ENCODE measurements around the gene IFNL2.
"Not testable (repeated sequence)": the region's sequence is repeated elsewhere in the genome, so short reads cannot be mapped to it uniquely, and the experiment has no call there.

Gene IFNL2

DNA sequence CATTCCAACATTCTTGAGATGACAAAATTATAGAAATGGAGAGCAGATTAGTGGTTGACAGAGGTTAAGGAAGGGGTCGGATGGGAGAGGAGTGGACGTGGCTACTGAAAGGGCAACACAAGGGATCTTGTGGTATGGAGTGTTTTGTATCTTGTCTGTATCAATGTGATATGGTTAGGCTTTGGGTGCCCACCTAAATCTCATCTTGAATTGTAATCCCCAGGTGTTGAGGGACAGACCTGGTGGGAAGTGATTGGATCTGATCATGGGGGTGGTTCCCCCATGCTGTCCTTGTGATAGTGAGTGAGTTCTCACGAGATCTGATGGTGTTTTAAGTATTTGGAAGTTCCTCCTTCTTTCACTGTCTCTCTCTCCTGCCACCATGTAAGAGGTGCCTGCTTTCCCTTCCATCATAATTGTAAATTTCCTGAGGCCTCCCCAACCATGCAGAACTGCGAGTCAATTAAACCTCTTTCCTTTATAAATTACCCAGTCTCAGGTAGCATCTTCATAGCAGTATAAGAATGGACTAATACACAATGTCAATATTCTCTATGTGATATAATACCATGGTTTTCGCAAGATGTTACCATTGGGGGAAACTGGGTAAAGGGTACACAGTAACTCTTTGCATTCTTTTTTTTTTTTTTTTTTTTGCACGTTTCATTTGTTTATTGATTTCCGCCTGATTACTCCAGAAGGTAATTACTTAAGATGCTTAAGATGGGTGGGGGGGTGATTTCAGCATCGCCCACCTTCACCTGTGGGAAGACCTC is 14.6 kb upstream of the IFNL2 start:
- no peak for DNase-seq (ENCODE audit: low spot score)

DNA sequence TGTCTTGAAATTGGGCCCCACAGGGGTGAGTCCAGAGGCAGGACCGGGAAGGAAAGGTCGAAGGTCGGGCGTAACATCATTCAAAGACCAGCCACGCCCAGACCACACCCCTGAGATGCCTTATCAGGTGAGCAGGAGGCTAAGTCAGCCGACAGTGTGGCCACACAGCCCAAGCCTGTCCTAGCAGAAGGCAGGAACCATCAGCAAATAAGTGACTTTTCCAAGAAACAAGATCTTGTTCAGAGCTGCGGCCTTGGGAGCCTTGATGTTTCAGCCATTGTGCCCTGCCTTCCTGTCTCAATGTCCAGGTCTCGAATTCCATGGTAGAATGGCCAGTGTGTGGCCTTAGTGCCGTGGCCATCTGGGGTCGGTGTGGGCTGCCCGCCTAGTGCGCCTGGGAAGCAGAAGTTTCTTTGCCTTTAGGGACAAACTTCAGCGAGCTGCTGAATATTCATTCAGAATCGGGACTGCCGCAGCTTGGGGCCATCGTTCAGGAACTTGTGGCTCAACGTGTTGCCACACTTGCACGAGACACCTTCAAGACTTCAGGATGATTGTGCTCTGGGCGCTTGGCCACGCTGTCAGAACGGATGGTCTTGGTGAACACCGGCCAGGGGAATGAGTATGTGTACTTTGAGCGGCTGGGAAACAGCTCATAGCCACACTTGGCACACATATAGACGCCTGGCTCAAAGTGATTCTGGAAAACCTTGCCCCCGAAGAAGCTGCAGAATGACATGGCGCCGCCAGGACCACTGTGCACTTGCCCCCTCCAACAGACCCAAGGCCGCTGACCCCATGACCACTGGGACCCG is 13.5 kb upstream of the IFNL2 start:
- DNase-seq (ENCODE audit: low spot score): no peak

DNA sequence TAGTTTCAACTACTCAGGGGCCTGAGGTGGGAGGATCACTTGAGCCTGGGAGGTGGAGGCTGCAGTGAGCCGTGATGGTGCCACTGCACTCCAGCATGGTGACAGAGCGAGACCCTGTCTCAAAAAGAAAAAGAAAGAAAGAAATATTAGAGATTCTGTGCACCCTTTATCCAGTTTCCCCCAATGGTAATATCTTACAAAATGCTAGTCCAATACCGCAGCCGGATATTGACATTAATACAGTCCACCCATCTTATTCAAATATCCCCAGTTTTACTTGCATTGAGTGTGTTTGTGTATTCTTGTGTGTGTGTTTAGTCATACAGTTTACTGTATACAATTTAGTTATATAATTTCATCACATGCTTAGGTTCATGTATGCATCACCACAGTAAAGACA is 11.0 kb upstream of the IFNL2 start:
- no peak for DNase-seq (ENCODE audit: low spot score)

DNA sequence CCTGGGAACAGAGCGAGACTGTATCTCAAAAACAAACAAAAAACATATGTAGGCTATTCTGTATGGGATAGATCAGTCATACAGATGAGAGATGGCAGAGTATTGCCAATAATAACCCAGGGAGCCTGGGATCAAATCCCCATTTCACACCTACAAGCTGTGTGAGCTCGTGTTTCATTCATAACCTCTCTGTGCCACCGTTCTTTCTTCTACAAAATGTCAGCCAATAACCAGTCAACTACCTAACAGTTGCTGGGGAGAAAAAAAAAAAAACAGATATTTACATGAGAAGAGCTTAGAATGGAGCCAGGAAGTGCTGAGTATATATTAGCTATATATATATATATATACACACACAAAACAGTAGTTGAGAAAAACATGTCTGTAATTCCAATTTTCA is 6.5 kb upstream of the IFNL2 start:
- DNase-seq (ENCODE audit: low spot score): no peak

DNA sequence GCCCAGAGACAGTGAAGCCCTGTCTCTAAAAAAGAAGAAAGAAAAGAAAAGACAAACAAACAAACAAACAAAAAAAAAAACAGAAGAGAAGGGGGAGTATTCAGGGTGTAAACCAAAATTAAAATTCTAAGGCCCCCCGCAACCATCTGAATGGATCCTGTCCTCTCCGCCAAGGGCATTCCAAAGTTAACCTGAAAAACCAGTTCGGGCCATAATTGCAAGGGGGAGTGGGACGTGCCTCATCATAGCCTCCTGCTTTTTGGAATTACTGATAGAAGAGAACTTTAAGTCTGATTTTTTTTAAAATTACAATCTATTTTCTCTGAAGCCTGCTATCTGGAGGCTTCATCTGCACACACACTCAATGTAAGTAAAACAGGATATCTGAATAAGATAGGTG is 5.7 kb upstream of the IFNL2 start:
- no peak for DNase-seq (ENCODE audit: low spot score)

DNA sequence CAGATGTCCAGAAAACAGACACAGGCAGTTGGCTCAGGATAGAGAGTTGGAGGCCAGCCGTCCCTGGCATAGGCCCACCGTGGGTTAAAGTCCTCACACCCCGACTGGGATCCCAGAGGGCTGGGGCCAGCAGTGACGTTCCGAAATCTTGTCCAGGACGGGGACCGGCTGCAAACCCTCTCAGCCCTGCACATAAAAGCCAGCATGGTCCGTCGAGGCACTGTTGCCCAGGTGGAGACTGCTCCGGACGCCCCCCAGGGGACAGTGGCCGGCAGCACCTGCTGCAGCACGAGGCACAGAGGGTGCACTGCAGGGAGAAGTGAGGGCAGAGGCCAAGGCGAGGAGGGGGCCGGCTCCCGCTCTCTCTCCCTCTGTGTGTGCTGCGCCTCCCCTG is 4.3 kb upstream of the IFNL2 start:
- DNase-seq (ENCODE audit: low spot score): no peak

DNA sequence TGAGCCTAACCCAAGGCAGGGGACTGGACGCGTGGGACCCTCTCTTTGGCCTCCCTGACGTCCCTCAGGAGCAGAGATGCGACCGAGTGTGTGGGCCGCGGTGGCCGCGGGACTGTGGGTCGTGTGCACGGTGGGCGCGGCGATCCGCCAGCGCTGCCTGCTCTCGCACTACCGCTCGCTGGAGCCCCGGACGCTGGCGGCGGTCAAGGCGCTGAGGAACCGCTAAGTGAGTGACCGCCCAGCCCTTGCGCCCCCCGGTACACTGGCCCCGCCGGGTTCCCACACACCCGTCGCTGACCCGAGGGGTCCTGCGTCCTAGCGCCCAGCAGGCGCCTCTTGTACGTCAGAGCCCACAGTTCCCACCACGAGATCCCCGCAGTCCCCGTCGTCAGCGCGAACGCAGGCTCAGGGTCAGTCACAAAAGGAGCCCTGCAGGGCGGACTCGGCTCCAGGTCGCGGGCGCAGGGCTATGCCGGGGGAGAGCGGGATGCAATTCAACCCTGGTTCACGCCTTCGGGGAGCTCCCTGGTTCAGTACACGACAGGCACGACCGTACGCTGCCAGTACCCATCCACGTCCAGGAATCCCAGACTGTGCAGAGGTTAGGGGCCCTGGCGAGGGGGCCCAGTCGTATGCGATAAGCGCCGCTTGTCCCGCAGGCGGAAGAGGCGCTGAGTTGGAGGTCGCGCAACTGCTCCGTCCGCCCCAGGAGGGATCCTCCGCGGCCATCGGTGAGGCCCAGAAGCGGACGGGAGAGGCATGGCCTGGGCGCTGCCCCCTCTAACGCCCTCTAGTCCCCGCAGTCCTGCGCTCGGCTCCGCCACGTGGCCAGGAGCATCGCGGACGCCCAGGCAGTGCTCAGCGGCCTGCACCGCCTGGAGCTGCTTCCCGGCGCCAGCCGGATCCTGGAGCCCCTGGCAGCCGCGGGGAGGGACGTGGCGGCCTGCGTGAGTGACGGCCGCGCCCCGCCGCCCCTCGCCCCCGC is 3.6 kb upstream of the IFNL2 start:
- DNase-seq (ENCODE audit: low spot score): no peak

DNA sequence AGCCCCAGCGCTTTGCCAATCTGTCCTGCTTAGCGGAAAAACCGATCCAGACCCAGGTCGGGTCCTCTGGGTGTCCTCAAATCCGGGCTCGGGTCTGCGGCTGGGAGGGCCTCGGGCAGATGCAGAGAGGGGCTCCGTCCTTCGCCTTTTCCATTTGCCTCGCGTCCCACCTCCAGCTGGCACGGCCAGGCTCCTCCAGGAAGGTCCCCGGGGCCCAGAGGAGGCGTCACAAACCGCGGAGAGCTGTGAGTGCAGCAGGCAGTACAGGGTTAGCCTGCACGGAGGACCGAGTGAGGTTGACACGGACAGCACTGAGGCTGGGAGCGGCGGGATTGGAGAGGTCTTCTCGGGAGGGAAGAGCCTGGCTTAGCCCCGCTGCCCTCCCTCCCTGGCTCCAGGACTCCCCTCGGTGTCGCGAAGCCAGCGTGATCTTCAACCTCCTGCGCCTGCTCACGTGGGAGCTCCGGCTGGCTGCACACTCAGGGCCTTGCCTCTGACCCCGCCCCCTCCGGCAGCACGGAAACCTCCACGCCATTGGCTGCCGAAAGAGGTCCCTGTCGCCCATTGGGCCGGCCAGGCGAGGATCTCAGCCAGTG is 2.8 kb upstream of the IFNL2 start:
- no peak for DNase-seq (ENCODE audit: low spot score)

DNA sequence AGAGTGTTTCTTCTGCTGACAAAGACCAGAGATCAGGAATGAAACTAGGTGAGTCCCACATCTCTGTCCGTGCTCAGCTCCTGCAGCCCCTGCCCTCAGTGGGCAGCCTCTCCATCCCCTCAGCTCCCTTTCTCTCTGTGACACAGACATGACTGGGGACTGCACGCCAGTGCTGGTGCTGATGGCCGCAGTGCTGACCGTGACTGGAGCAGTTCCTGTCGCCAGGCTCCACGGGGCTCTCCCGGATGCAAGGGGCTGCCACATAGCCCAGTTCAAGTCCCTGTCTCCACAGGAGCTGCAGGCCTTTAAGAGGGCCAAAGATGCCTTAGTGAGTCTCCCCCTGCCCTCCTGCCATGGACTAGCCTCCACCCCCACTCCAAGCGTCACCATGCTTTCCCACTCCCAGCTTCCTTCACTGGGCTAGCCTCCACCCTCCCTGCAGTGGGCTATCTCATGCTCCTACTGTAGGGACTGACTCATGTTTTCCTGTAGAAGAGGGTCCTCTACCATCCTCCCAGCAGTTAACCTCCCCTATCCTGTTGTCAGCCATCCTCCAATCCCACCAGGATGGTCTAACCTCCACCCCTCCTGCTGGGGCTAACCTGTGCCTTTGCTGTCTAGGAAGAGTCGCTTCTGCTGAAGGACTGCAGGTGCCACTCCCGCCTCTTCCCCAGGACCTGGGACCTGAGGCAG is 481 bp downstream of the IFNL2 start:
- not testable (repeated sequence) for DNase-seq (ENCODE audit: low spot score)

DNA sequence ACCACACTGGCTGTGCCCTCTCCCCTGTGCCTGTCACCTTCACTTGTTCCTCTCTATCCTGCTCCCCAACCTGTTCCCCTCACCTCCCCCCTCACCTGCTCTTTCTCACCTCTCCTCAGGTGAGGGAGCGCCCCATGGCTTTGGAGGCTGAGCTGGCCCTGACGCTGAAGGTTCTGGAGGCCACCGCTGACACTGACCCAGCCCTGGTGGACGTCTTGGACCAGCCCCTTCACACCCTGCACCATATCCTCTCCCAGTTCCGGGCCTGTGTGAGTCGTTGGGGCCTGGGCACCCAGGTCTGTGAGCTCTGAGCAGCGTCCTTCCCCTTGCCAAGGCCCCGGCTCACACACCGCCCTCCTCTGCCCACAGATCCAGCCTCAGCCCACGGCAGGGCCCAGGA is 1.2 kb downstream of the IFNL2 start:
- not testable (repeated sequence) for DNase-seq (ENCODE audit: low spot score)

DNA sequence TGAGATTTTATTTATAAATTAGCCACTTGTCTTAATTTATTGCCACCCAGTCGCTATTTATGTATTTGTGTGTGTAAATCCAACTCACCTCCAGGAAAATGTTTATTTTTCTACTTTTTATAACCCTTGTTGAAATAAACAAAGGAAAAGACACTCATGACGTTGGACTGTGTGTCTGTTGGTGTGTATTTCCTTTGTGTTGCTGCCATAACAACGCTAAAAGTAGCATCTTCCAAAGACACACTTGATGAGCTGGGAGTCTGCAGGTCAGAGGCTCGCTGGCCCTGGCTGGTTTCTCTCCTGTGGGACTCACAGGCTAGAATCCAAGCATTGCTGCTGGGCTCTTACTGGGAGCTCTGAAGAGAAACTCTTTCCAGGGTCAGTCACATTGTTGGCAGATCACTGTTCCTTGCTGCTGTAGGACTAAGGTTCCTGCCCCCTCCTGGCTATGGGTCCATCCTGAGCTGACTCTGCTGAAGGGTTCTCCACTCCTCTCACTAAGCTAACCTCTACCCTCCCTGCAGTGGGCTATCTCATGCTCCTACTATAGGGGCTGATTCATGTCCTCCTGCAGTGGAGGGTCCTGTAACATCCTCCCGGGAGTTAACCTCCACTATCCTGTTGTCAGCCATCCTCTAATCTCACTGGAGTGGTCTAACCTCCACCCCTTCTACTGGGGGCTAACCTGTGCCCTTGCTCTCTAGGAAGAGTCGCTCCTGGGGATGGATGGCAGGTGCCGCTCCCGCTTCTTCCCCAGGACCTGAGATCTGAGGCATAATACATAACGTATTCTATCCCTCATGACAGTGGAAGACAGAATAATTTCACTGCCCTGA is 2.1 kb downstream of the IFNL2 start:
- no peak for DNase-seq (ENCODE audit: low spot score)

DNA sequence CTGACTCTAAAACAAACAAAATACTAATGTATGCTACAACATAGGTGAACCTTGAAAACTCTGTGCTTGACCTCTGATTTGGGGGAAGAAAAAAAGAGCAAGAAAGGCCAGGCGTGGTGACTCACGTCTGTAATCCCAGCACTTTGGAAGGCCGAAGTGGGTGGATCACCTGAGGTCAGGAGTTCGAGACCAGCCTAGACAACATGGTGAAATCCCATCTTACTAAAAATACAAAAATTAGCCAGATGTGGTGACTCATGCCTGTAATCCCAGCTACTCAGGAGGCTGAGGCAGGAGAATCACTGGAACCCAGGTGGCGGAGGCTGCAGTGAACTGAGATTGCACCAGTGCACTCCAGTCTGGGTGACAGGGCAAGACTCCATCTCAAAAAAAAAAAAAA is 5.7 kb downstream of the IFNL2 start:
- not testable (repeated sequence) for DNase-seq (ENCODE audit: low spot score)

DNA sequence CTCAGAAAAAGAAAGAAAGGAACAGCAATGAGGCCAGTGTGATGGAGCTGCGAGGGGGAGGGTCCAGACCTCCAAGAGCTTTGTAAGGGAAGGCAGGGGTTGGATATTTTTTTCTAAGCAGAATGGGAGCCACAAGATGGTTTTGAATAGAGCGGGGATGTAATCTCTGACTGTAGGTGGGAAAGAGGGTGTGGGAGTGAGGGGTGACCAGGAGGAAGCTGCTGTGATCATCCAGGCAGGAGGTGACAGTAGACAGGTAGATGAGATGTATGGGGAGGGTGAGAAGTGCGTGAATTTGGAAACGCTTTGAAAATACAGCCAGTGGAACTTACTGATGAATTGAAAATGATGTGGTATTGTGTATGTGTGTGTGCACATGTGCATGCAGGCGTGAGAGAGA is 7.4 kb downstream of the IFNL2 start:
- no peak for DNase-seq (ENCODE audit: low spot score)

DNA sequence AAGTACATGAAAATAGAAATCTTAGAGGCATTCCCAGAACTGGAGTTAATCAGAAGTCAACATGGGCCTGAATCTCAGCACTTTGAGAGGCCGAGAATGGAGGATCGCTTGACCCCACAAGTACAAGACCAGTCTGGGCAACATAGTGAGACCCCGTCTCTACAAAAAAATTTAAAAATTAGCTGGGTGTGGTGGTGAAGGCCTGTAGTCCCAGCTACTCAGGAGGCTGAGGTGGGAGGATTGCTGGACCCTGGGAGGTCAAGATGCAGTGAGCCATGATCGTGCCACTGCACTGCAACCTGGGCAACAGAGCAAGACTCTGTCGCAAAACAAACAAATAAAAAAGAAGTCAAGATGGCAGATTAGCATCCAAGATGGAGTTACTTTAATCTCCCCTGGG is 8.5 kb downstream of the IFNL2 start:
- DNase-seq (ENCODE audit: low spot score): no peak

DNA sequence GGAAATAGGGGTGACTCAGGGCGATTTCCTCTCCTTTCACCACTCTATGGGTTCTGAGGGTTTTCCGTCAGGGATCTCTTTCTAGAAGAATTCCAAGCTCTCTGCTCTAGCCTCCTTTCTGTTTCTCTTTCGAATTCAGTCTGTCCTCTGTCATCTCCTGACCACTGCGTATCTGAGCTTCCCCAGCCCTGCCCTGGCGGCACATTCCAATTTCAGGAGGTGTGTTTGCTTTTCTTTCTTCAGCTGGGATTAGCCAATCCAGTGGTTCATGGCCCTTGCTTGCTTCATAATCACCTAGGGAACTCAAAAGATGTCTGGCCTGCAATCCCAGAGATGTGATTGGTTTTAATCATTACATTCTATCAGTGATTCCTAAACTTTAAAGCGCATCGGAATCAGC is 9.4 kb downstream of the IFNL2 start:
- DNase-seq (ENCODE audit: low spot score): no peak

DNA sequence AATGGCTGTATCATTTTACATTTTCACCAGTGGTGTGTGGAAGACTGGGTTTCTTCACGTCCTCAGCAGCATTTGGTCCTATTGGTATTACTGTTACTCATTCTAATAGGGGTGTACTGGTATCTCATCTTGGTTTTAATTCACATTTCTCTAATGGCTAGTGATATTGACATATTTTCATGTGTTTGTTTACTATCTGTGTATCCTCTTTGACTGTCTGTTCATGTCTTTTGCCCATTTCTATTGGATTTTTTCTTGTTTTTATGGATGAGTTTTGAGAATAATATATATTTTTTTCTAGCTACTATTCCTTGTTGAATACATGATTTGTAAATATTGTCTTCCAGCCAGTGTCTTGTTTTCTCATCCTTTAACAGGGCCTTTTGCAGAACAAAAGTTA is 13.8 kb downstream of the IFNL2 start:
- DNase-seq (ENCODE audit: low spot score): no peak

DNA sequence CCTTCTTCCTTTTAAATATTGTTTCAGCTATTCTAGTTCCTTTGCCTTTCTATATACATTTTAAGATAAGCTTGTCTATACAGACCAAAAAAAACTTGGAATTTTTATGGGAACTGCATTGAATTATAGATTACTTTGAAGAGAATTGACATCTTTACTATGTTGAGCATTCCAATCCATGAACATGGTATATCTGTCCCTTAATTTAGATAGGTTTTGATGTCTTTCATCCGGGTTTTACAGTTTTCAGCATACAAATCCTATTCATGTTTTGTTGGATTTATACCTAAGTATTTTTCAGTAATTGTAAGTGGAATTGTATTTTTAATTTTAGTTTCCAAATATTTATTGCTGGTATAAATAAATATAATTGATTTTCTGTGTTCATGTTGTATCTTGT is 15.8 kb downstream of the IFNL2 start:
- no peak for DNase-seq (ENCODE audit: low spot score)

DNA sequence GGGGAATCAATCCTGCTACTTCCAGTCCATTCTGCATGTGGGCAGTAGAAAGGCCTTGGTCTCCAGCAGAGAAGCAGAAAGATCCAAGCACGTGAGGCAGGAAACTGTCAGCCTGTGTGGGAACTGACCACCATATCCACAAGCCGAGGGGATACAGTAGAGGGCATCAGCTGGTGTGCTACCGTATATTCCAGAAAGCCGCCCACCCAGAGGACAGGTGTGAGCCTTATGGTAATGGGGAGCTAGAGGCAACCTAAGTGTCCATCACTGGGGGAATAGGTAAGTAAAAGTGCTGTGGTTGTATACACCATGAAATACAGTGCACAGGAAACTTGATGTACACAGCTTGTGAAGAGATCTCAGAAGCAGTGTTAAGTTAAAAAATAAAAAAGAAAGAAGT is 25.2 kb downstream of the IFNL2 start:
- no peak for DNase-seq (ENCODE audit: low spot score)

DNA sequence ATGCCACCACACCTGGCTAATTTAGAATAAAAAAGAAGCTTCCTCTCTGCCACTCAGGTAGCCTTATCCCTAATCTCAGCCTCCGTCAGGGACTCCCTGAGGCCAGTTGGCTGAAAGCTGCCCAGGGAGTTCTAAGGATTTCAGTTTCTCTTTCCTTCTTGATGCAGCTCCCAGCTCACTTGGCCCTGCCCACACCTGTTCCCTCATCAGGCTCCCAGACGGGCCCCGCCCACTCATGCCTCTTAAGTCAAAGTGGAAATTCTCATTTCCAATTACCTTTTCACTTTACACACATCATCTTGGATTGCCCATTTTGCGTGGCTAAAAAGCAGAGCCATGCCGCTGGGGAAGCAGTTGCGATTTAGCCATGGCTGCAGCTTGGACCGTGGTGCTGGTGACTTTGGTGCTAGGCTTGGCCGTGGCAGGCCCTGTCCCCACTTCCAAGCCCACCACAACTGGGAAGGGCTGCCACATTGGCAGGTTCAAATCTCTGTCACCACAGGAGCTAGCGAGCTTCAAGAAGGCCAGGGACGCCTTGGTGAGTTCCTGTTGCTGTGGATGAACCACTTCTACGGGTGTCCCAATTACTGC is 28.0 kb downstream of the IFNL2 start, which contains the start of gene IFNL1:
Gene IFNL1, plus strand, starts transcription at position 353 of the 591 bp plus-strand sequence. Its CDS starts 15 bp downstream, at position 368.
- DNase-seq (ENCODE audit: low spot score): no peak

DNA sequence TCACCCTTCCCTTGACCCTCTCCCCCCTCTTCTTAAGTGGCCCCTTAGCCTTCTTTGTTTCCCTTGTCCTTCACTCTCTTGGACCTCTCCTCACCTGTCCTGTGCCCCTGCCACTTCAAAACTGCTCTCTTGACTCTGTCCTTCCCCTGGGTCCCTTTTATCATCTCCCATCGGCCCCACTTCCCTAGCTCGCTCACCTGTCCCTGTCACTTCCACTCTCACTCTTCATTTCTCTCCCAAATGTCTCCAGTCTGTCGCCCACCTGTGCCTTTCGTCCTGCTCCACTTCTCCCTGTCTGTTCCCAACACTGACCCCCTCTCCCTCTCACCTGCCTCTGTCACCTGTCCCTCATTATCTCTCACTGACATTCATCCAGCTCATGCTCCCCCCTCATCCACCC is 28.7 kb downstream of the IFNL2 start:
- DNase-seq (ENCODE audit: low spot score): no peak

Data from kidney capillary endothelial cell (primary cell).